D721Med (cell line): ENCODE measurements around the gene GABRB1.

ENCODE experiments used
- DNase-seq: peaks from one replicate; pipeline ENCODE4 v3.0.0; 2011; ENCODE audit warnings: low spot score; ENCODE audit not compliant: insufficient read length
- FAIRE-seq: peaks from 2 replicates; lab custom pipeline; 2011; peaks lifted over from hg19 to GRCh38; lab: Jason Lieb, UNC
- CTCF ChIP-seq: IDR thresholded peaks from 2 replicates; pipeline ENCODE4 v1.5.1; 2012; ENCODE audit warnings: mild to moderate bottlenecking, control low read depth; ENCODE audit not compliant: insufficient read depth; ENCODE audit errors: missing control alignments

Gene GABRB1

GRCh38 chr4:47221721-47222120 lies 190.4 kb downstream of the GABRB1 start:
- DNase-seq = no peak
- TF ChIP-seq CTCF = no peak
- no peak for FAIRE-seq

- no peak for FAIRE-seq
- no peak for DNase-seq
- TF ChIP-seq CTCF = no peak
Observed at GRCh38 chr4:47222276-47222675, 190.9 kb downstream of the GABRB1 start.

GRCh38 chr4:47224361-47224760 lies 193.0 kb downstream of the GABRB1 start:
- DNase-seq (no peak), FAIRE-seq (no peak)
- TF ChIP-seq CTCF = no peak

- DNase-seq = no peak
- no peak for TF ChIP-seq CTCF
- no peak for FAIRE-seq
Observed at GRCh38 chr4:47235721-47236120, 204.4 kb downstream of the GABRB1 start.

- no peak for FAIRE-seq
Observed at GRCh38 chr4:47238667-47239066, 207.3 kb downstream of the GABRB1 start.

GRCh38 chr4:47239649-47240048 lies 208.3 kb downstream of the GABRB1 start:
- TF ChIP-seq CTCF = no peak
- no peak for FAIRE-seq
- DNase-seq = no peak

More at GRCh38 chr4:47238667-47239066, 207.3 kb downstream of the GABRB1 start:
- DNase-seq = no peak
- no peak for TF ChIP-seq CTCF

GRCh38 chr4:47251348-47252135 lies 220.2 kb downstream of the GABRB1 start:
- FAIRE-seq (no peak), DNase-seq (no peak)
- TF ChIP-seq CTCF = no peak
